ENCODE data around the gene OR52I1. TPM values are rescaled to one million over a fixed set of nuclear protein-coding genes. Genes with fewer than 3 reads are reported as not detected.

OR52I1 gene
- under 1 TPM in 1 of 3 donors, not detected in 2; 0.24 TPM for polyA plus RNA-seq

DNA sequence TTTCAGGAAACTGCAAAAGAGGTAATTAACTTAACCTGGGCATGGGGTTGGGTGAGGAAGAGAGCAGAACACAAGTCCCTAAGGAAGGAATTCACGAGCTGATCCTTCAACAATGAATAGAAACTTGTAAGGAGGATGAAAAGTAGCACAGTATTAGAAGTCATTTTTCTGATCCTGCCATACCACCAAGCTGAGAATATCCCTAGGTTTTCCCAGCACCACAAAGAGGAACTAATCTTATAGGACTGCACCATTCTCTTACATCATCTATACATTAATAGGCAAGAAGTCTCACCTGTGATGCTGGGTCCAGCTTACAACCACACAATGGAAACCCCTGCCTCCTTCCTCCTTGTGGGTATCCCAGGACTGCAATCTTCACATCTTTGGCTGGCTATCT is at the start of gene OR52I1:
Gene OR52I1, plus strand, starts transcription at position 301 of the 400 bp plus-strand sequence. Its CDS starts 0 bp downstream, at position 301.
- no peak within 1 kb of the TSS for H3K4me3 Mint-ChIP-seq
- H3K9me3 Mint-ChIP-seq, result no peaks in the 10 kb centered on the region
- peaks cover 6 to 21% (median 13%) of the 10 kb centered on the region in 3 donors for H3K36me3 Mint-ChIP-seq
- H3K4me1 Mint-ChIP-seq, result no peaks in the 10 kb centered on the region
- peaks cover 0 to 5% (median 0%) of the 10 kb centered on the region in 3 donors for H3K27me3 Mint-ChIP-seq (ENCODE audit: low read depth in 3 of 3)
- no peak within 1 kb of the TSS for H3K27ac Mint-ChIP-seq
- no peak for DNase-seq

DNA sequence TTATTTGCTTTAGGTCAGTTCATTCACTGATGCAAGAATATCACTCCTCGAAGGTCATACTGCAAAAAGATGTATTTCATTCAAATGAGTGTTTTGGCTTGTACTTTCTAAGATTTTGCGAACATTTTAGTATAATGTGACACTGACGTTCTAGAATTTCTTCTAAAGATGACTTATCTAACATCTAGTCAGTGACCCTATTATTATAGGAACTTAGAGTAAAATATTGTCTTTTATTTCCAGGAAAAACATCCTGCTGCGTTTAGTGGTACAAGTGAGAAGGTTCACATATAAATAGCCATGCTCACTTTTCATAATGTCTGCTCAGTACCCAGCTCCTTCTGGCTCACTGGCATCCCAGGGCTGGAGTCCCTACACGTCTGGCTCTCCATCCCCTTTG is 48.9 kb upstream of the OR52I1 start, which contains the start of gene OR52M1:
Gene OR52M1, plus strand, starts transcription at position 301 of the 400 bp plus-strand sequence. Its CDS starts 0 bp downstream, at position 301.
- Mint-ChIP-seq H3K36me3 (no peaks in the 10 kb centered on the region), H3K27me3 (ENCODE audit: low read depth in 3 of 3) (peaks cover 2 to 10% (median 3%) of the 10 kb centered on the region in 3 donors), H3K9me3 (no peaks in the 10 kb centered on the region), H3K27ac (no peak within 1 kb of the TSS), H3K4me1 (no peaks in the 10 kb centered on the region), H3K4me3 (no peak within 1 kb of the TSS)
- DNase-seq, result no peak

- Mint-ChIP-seq H3K27ac (no peak overlapping the region), H3K27me3 (ENCODE audit: low read depth in 3 of 3) (peaks cover 2 to 10% (median 3%) of the 10 kb centered on the region in 3 donors), H3K4me1 (no peaks in the 10 kb centered on the region), H3K36me3 (no peaks in the 10 kb centered on the region), H3K4me3 (no peak overlapping the region), H3K9me3 (no peaks in the 10 kb centered on the region)
- DNase-seq, result no peak
These were observed 47.0 kb upstream of the OR52I1 start for GRCh38 chr11:4546878-4547277.

DNA sequence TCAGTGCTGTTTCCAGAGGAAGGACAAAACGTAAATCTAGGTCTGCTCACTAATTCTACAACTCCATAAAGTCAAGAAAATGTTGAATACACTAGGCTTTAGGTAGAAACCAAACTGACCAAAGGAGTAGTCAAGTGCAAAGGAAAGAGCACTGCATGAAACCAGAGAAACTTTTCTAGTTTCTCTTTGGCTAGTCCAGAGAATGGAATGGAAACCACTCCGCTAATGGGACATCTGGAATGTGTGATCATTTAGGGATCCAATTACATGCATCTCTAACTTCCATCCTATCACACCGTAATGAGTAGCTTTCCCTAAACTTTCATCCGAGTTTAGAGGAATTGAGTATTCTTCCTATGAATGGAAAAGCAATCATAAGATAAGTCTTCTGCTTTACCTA is 46.4 kb upstream of the OR52I1 start:
- Mint-ChIP-seq H3K27ac (no peak overlapping the region), H3K27me3 (ENCODE audit: low read depth in 3 of 3) (peaks cover 2 to 10% (median 3%) of the 10 kb centered on the region in 3 donors), H3K4me3 (no peak overlapping the region), H3K9me3 (no peaks in the 10 kb centered on the region), H3K4me1 (no peaks in the 10 kb centered on the region), H3K36me3 (no peaks in the 10 kb centered on the region)
- no peak for DNase-seq

DNA sequence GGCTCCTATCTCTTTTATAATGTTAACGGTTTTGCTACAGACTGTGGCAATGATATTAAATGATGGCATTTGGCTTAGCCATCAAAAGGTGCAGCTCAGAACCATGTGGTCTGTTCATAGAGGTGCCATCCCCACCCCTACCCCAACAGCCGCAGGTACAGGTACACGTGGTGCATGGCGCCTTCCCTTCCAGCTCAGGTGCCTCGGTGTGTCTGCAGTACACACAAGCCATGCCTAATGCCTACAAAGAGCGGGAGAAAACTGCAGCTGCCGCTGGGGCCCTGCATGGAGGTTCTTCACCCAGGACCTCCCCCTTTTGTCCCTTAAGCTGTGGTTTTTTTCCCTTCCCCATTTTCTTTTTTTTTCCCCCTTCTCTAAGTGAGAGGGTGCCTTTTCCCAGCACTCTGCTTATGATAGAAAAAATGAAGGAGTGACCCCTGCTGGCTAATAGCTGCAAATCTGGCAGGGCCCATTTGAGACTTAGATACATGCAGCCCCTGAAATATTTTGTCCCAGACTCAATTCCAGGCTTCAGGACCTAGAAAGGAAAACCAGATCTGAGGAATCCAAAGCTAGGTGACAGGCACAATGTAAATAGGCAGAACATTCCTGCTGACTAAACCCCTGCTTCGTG is 42.4 kb upstream of the OR52I1 start:
- H3K27ac Mint-ChIP-seq, result no peak overlapping the region
- no peak for DNase-seq
- H3K9me3 Mint-ChIP-seq, result peaks cover 0 to 5% (median 0%) of the 10 kb centered on the region in 6 donors
- no peaks in the 10 kb centered on the region for H3K36me3 Mint-ChIP-seq
- no peaks in the 10 kb centered on the region for H3K4me1 Mint-ChIP-seq
- peaks cover 0 to 17% (median 4%) of the 10 kb centered on the region in 3 donors for H3K27me3 Mint-ChIP-seq (ENCODE audit: low read depth in 3 of 3)
- H3K4me3 Mint-ChIP-seq, result no peak overlapping the region

GRCh38 chr11:4559527-4560440 is 34.1 kb upstream of the OR52I1 start:
- Mint-ChIP-seq H3K27ac (no peak overlapping the region), H3K9me3 (peaks cover 3 to 12% (median 6%) of the 10 kb centered on the region in 6 donors), H3K36me3 (no peaks in the 10 kb centered on the region), H3K27me3 (ENCODE audit: low read depth in 3 of 3) (peaks cover 3 to 21% (median 12%) of the 10 kb centered on the region in 3 donors), H3K4me1 (no peaks in the 10 kb centered on the region), H3K4me3 (no peak overlapping the region)
- no peak for DNase-seq

DNA sequence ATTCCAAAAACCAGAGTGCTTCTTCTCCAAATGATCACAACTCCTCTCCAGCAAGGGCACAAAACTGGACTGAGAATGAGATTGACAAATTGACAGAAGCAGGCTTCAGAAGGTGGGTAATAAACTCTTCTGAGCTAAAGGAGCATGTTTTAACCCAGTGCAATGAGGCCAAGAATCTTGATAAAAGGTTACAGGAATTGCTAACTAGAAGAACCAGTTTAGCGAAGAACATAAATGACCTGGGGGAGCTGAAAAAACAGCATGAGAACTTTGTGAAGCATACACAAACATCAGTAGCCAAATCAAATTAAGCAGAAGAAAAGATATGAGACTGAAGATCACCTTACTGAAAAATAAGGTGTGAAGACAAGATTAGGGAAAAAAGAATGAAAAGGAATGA is 33.4 kb upstream of the OR52I1 start:
- Mint-ChIP-seq H3K4me3 (no peak overlapping the region), H3K9me3 (peaks cover 3 to 12% (median 6%) of the 10 kb centered on the region in 6 donors), H3K27me3 (ENCODE audit: low read depth in 3 of 3) (peaks cover 3 to 16% (median 13%) of the 10 kb centered on the region in 3 donors), H3K4me1 (no peaks in the 10 kb centered on the region), H3K36me3 (no peaks in the 10 kb centered on the region), H3K27ac (no peak overlapping the region)
- no peak for DNase-seq

GRCh38 chr11:4565371-4565770 is 28.5 kb upstream of the OR52I1 start:
- Mint-ChIP-seq H3K4me3 (no peak overlapping the region), H3K9me3 (peaks cover 3 to 12% (median 6%) of the 10 kb centered on the region in 6 donors), H3K4me1 (no peaks in the 10 kb centered on the region), H3K27ac (no peak overlapping the region), H3K27me3 (ENCODE audit: low read depth in 3 of 3) (peaks cover 5 to 9% (median 5%) of the 10 kb centered on the region in 3 donors), H3K36me3 (no peaks in the 10 kb centered on the region)
- no peak for DNase-seq

DNA sequence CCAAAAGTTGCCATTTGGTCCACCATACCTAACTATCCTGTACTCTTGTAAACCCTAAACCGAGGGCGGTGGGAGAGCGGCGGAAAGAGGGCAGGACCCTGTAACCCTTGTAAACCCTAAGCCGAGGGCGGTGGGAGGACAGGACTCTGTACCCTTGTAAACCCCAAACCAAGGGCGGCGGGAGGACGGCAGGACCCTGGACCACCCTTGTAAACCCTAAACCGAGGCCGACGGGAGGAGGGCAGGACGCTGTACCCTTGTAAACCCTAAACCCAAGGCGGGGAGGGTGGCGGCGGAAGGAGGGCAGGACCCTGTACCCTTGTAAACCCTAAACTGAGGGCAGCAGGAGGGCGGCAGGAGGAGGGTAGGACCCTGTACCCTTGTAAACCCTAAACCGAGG is 24.8 kb upstream of the OR52I1 start:
- Mint-ChIP-seq H3K4me1 (no peaks in the 10 kb centered on the region), H3K27me3 (ENCODE audit: low read depth in 3 of 3) (peaks cover under 1 to 5% (median 1%) of the 10 kb centered on the region in 3 donors), H3K36me3 (no peaks in the 10 kb centered on the region), H3K9me3 (peaks cover 0 to 5% (median 2%) of the 10 kb centered on the region in 6 donors), H3K27ac (no peak overlapping the region), H3K4me3 (no peak overlapping the region)
- no peak for DNase-seq

- Mint-ChIP-seq H3K4me1 (no peaks in the 10 kb centered on the region), H3K9me3 (no peaks in the 10 kb centered on the region), H3K27me3 (ENCODE audit: low read depth in 3 of 3) (peaks cover 1 to 9% (median 2%) of the 10 kb centered on the region in 3 donors), H3K4me3 (no peak overlapping the region), H3K36me3 (no peaks in the 10 kb centered on the region), H3K27ac (no peak overlapping the region)
- DNase-seq, result no peak
These were observed 17.0 kb upstream of the OR52I1 start for GRCh38 chr11:4576880-4577279.

GRCh38 chr11:4577761-4578160 is 16.1 kb upstream of the OR52I1 start:
- no peak for DNase-seq
- Mint-ChIP-seq H3K27me3 (ENCODE audit: low read depth in 3 of 3) (peaks cover 1 to 14% (median 6%) of the 10 kb centered on the region in 3 donors), H3K36me3 (no peaks in the 10 kb centered on the region), H3K9me3 (no peaks in the 10 kb centered on the region), H3K4me1 (no peaks in the 10 kb centered on the region), H3K4me3 (no peak overlapping the region), H3K27ac (no peak overlapping the region)

GRCh38 chr11:4578624-4579023 is 15.2 kb upstream of the OR52I1 start:
- no peaks in the 10 kb centered on the region for H3K9me3 Mint-ChIP-seq
- no peak overlapping the region for H3K4me3 Mint-ChIP-seq
- no peaks in the 10 kb centered on the region for H3K4me1 Mint-ChIP-seq
- DNase-seq, result no peak
- H3K36me3 Mint-ChIP-seq, result no peaks in the 10 kb centered on the region
- H3K27ac Mint-ChIP-seq, result no peak overlapping the region
- peaks cover 1 to 15% (median 7%) of the 10 kb centered on the region in 3 donors for H3K27me3 Mint-ChIP-seq (ENCODE audit: low read depth in 3 of 3)

DNA sequence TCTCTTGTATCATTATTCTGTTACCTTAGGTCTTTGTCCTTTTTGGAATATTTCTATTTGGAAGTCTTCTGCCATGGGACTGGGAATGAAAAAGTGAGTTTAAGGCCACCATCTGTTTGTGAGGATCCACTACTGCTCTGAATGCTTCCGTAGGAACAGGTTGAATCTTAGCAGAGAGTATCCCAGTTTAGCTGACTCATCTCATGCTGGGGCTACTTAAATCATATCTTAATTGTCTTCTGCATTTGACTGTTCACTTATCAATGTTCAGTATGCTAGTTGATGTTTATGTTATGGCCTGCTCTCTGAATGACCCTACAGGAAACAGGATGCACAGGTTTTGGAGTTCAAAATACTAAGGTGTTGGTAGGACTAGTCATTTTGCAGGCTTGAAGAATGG is 13.7 kb upstream of the OR52I1 start:
- H3K4me3 Mint-ChIP-seq, result no peak overlapping the region

GRCh38 chr11:4581443-4581842 is 12.4 kb upstream of the OR52I1 start, which contains the start of gene OR52I2:
TSS of gene OR52I2 (plus strand) at chr11:4581743.
- no peaks in the 10 kb centered on the region for H3K4me1 Mint-ChIP-seq
- no peak for DNase-seq
- H3K4me3 Mint-ChIP-seq, result no peak within 1 kb of the TSS
- no peaks in the 10 kb centered on the region for H3K36me3 Mint-ChIP-seq
- H3K9me3 Mint-ChIP-seq, result no peaks in the 10 kb centered on the region
- peaks cover 1 to 13% (median 9%) of the 10 kb centered on the region in 3 donors for H3K27me3 Mint-ChIP-seq (ENCODE audit: low read depth in 3 of 3)
- H3K27ac Mint-ChIP-seq, result no peak within 1 kb of the TSS

More for the DNA sequence above, 13.7 kb upstream of the OR52I1 start:
- no peak for DNase-seq
- Mint-ChIP-seq H3K9me3 (no peaks in the 10 kb centered on the region), H3K27ac (no peak overlapping the region), H3K27me3 (ENCODE audit: low read depth in 3 of 3) (peaks cover 1 to 12% (median 10%) of the 10 kb centered on the region in 3 donors), H3K36me3 (no peaks in the 10 kb centered on the region), H3K4me1 (no peaks in the 10 kb centered on the region)

All from immature natural killer cell (primary cell).